Midbrain (tissue), 1 donor: ENCODE measurements around the gene CLCN2.

ENCODE experiments used
- DNase-seq: peaks from one replicate; lab custom pipeline; 2025; lab: John Stamatoyannopoulos, UW

The CLCN2 gene

GRCh38 chr3:184325715-184326369 is 35.6 kb downstream of the CLCN2 start:
- DNase-seq: no peak

DNA sequence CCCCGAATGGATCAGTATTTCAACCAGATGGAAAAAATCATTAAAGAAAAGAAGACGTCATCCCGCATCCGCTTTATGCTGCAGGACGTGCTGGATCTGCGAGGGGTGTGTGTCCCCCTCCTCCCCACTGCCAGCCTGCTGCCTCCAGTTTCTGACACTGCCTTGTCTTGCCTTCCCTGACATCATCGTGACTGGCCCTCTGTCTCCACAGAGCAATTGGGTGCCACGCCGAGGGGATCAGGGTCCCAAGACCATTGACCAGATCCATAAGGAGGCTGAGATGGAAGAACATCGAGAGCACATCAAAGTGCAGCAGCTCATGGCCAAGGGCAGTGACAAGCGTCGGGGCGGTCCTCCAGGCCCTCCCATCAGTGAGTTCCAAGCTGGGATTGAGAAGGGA is 36.1 kb downstream of the CLCN2 start:
- no peak for DNase-seq

DNA sequence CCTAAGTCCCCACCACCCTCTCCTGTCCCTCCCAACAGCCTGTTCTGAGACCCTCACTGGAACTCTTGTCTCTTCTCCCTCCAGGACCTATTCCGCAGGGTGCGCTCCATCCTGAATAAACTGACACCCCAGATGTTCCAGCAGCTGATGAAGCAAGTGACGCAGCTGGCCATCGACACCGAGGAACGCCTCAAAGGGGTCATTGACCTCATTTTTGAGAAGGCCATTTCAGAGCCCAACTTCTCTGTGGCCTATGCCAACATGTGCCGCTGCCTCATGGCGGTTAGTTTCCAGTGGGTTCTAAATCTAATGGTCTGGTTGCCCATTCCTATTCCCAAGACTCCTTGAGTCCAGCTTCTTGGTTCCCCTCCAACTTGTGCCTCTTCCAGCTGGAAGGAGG is 37.7 kb downstream of the CLCN2 start:
- no peak for DNase-seq

DNA sequence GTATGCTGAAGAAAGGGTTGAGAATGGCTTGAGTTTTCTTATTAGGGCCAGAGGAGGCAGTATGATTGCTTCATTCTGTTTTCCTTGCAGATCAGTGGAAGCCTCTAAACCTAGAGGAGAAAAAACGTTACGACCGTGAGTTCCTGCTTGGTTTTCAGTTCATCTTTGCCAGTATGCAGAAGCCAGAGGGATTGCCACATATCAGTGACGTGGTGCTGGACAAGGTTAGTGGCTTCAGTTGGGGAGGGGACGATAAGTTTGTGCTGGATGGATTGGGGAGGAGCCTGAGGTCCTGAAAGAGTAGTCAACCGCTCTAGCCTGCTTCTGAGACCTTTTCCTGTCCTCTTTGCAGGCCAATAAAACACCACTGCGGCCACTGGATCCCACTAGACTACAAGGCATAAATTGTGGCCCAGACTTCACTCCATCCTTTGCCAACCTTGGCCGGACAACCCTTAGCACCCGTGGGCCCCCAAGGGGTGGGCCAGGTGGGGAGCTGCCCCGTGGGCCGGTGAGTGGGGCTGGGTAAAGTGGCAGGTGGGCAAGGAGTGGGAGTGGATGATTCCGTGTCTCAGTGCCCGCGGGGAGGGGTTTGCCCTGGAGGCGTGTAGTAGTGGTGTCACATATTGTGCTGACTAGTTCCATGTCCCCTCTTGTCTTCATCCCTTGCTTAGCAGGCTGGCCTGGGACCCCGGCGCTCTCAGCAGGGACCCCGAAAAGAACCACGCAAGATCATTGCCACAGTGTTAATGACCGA is 38.5 kb downstream of the CLCN2 start:
- no peak for DNase-seq

- no peak for DNase-seq
Measured at GRCh38 chr3:184321666-184322065, 39.7 kb downstream of the CLCN2 start.

GRCh38 chr3:184320104-184320445 is 41.3 kb downstream of the CLCN2 start:
- peak; percentile 93 for DNase-seq

GRCh38 chr3:184317201-184317600 is 44.2 kb downstream of the CLCN2 start:
- no peak for DNase-seq

- DNase-seq: no peak
Measured at GRCh38 chr3:184316792-184317191, 44.6 kb downstream of the CLCN2 start.

GRCh38 chr3:184315871-184316661 is 45.3 kb downstream of the CLCN2 start:
- DNase-seq: no peak

DNA sequence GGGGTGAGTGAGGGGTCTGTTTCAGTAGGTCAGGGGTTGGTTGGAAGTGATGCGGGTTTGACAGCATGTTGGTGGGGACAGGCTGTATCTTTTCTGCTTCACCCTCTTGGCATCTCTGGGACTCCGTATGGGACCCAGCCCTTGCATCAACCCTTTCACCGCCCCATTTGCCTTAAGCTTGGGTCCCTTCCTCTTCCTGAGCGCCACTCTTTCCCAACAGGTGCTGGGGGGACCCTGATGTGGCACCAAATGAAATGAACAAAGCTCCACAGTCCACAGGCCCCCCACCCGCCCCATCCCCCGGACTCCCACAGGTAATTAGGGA is 45.9 kb downstream of the CLCN2 start:
- no peak for DNase-seq

- DNase-seq: peak; percentile 53
Measured at GRCh38 chr3:184314700-184315542, 46.5 kb downstream of the CLCN2 start.

GRCh38 chr3:184314363-184314699 is 47.1 kb downstream of the CLCN2 start, which contains the start of gene EIF4G1:
TSS of gene EIF4G1 (plus strand) at chr3:184314606. CDS start at chr3:184315797, 1,191 bp downstream.
- peak; percentile 89 for DNase-seq

GRCh38 chr3:184311633-184312032 is 49.8 kb downstream of the CLCN2 start:
- no peak for DNase-seq

- DNase-seq: no peak
Measured at GRCh38 chr3:184308744-184309143, 52.7 kb downstream of the CLCN2 start.

GRCh38 chr3:184307915-184308314 is 53.5 kb downstream of the CLCN2 start:
- DNase-seq: no peak

DNA sequence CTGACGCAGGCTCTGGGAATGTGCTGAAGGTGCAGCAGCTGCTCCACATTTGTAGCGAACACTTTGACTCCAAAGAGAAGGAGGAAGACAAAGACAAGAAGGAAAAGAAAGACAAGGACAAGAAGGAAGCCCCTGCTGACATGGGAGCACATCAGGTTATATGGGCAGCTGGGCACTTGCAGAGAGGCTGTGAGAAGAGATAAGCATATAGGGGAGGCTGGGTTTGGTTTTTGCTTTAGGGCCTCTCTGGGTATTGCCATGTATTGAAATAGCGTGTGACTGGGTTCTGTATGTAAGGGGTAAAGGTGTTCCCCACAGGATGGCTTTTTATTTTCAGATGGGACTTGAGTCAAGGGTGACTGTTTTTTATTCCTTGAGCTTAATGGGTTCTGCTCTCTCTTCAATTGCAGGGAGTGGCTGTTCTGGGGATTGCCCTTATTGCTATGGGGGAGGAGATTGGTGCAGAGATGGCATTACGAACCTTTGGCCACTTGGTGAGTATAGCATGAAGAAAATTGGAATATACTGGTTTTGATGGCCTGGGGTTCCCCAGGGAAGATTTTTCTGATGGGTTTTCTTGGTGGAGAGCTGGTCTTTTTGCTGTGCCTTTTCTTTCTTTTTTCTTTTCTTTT is 54.9 kb downstream of the CLCN2 start:
- DNase-seq: no peak

- no peak for DNase-seq
Measured at GRCh38 chr3:184305577-184305976, 55.8 kb downstream of the CLCN2 start.

GRCh38 chr3:184300378-184300720 is 61.1 kb downstream of the CLCN2 start:
- DNase-seq: no peak

DNA sequence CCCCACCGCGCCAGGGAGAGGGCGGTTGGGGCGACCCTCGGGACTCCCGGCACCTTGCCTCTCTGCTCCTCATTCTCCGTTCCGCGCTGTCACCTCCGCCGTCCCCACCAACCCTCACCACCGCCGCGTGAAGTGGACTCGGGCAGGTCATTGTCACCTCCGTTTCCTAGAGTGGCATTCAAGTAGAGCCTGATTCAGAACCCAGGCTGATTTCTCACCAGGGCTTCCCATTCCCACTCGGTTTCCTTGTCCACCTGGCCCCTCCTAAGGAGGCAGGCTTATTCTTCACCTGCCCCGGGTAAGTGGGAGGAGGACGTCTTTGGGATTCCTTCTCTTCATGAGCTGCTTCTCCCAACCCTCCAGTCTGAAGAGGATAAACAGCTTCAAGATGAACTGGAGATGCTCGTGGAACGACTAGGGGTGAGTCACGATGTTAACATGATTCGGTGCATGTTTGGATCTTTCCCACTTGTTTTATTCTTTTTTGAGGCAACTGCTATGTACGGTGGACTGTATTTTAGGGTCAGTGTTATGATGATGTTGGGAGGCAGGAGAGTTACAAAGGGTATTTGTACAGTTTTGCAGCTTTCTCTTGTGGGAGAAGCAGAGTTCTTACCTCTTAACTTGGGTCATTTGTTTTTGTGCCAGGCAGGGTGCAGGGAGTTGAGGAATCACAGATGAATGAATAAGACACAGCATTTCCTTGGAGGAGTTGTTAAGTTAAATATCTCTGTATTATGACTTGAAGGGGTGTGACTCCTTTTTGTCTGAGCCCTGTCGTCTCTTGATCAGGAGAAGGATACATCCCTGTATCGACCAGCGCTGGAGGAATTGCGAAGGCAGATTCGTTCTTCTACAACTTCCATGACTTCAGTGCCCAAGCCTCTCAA is 61.7 kb downstream of the CLCN2 start:
- no peak for DNase-seq

DNA sequence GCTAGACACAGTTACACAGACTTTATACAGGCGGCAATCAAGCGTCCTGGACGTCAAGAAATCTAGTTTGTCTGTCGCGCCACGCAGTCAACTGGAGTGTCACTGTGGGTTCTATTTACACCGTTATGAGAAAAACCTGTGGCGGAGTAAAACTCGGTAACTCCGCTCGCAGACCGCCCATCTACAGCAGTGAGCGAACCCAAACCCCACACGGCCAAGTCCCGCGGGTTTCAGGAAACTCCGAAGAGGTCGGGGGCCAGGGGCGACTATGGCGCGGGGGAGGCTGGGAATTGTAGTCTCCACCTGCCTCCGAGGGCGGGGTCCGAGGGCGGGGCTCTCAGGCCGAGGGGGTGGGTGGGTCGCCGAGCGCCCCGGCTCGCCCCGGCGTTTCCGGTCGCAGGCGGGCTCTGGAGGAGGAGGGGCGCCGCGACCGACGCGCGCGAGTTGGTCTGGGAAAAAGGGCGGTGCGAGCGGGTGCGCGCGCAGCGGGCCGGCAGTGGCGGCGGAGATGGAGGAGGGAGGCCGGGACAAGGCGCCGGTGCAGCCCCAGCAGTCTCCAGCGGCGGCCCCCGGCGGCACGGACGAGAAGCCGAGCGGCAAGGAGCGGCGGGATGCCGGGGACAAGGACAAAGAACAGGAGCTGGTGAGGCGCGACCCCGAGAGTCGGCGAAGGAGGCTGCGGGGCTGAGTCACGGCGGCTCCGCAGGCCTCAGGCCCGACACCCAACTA is 62.5 kb downstream of the CLCN2 start, which contains the start of gene PSMD2:
PSMD2 (plus strand) TSS at position 483 of the 729 bp plus-strand sequence; CDS start at position 509, 26 bp downstream.
- DNase-seq: peak; percentile 97
